Activated naive CD4-positive, alpha-beta T cell treated with anti-CD3 and anti-CD28 coated beads, Interleukin-2, amount 10 ng/mL, durations not matched to agents 5 hours and 36 hours (primary cell): ENCODE results near the gene KRT37. TPM values are rescaled to one million over a fixed set of nuclear protein-coding genes. Genes with fewer than 3 reads are reported as not detected.

ENCODE experiments used
- total RNA-seq, 2 experiments: library from RNA; stranded (reverse); gene quantifications; one replicate each; pipeline ENCODE4 v1.2.3, GENCODE V29; 2021

Gene KRT37
- total RNA-seq, result not detected

DNA sequence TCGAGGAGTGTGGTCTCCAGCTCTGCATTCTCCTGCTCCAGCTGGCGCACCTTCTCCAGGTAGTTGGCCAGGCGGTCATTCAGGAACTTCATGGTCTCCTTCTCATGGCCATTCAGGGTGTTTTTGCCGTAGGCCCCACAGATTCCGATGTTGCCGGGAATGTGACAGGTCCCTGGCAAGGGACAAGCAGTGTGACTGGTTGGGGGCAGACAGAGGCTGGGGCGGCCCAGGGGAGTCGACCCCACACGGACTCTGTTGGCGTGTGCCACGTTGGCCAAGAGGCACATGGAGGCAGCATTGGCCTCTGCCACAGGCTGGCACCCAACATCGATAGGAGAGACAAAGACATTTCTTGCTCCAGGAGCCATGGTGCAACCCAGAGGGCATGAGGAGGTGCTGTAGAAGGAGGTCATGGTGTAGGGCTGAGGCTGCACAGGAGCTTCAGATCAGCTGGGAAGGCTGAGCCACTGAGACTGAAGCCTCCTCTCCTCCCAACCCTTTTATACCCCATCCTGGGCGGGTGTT lies at the start of gene KRT37:
Gene KRT37 (minus strand): TSS at position 475 of the 525 bp plus-strand sequence. CDS start 62 bp downstream, at position 413.

DNA sequence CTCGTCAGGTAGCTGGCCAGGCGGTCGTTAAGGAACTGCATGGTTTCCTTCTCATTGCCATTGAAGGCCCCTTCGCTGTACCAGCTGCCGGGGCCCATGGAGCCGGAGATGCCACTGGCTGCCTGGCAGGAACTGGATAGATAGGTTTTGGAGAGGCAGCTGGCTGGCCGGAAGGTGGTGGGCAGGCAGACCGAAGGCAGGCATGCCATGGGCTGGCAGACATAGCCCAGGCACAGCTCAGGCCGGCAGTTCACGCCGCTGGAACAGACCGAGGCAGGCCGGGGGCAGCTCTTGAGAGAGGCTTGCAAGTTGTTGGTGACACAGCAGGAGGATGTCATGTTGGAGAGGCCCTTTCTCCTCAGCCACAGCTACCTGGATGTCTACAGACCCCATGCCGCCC lies 42.6 kb upstream of the KRT37 start, which contains the start of gene KRT32:
Gene KRT32 (minus strand): TSS at position 399 of the 400 bp plus-strand sequence. CDS start 61 bp downstream, at position 338.

GRCh38 chr17:41440531-41441033 lies 16.2 kb upstream of the KRT37 start, which contains the start of gene KRT38:
KRT38 (minus strand) TSS chr17:41440983; CDS start chr17:41440921, 62 bp downstream.

GRCh38 chr17:41396996-41397660 lies 27.3 kb downstream of the KRT37 start, which contains the start of gene KRT31:
KRT31 (minus strand) TSS chr17:41397608; CDS start chr17:41397539, 69 bp downstream.

GRCh38 chr17:41381943-41382342 lies 42.4 kb downstream of the KRT37 start, which contains the start of gene KRT34:
KRT34 (minus strand) TSS chr17:41382306; CDS start chr17:41382246, 60 bp downstream.

Other genes with a start within 250 kb of the KRT37 start
- gene KRTAP4-2, start 246.4 kb downstream of the KRT37 start, total RNA-seq, result not detected
- gene KRTAP4-1, start 239.7 kb downstream of the KRT37 start, total RNA-seq, result not detected
- not detected for gene KRTAP9-1, start 234.7 kb downstream of the KRT37 start, total RNA-seq
- gene KRTAP9-2, start 197.9 kb downstream of the KRT37 start, total RNA-seq, result not detected
- not detected for gene KRTAP9-3, start 192.1 kb downstream of the KRT37 start, total RNA-seq
- gene KRTAP9-8, start 186.6 kb downstream of the KRT37 start, total RNA-seq, result not detected
- not detected for gene KRTAP9-4, start 174.9 kb downstream of the KRT37 start, total RNA-seq
- not detected for gene KRTAP9-9, start 169.2 kb downstream of the KRT37 start, total RNA-seq
- gene KRTAP9-6, start 159.2 kb downstream of the KRT37 start, total RNA-seq, result not detected
- not detected for gene KRTAP9-7, start 148.9 kb downstream of the KRT37 start, total RNA-seq
- under 1 TPM in 1 of 2 experiments, not detected in 1; 0.20 TPM for gene KRTAP29-1, start 121.7 kb downstream of the KRT37 start, total RNA-seq
- under 1 TPM in 1 of 2 experiments, not detected in 1; 0.14 TPM for gene KRTAP16-1, start 115.3 kb downstream of the KRT37 start, total RNA-seq
- not detected for gene KRTAP17-1, start 108.9 kb downstream of the KRT37 start, total RNA-seq
- gene KRT33A, start 73.8 kb downstream of the KRT37 start, total RNA-seq, result not detected
- not detected for gene KRT33B, start 54.8 kb downstream of the KRT37 start, total RNA-seq
- gene KRT34, start 42.3 kb downstream of the KRT37 start, total RNA-seq, result not detected
- not detected for gene KRT31, start 27.0 kb downstream of the KRT37 start, total RNA-seq
- not detected for gene KRT38, start 16.4 kb upstream of the KRT37 start, total RNA-seq
- gene KRT32, start 42.8 kb upstream of the KRT37 start, total RNA-seq, result not detected
- gene KRT35, start 56.6 kb upstream of the KRT37 start, total RNA-seq, result not detected
- gene KRT36, start 65.3 kb upstream of the KRT37 start, total RNA-seq, result not detected
- gene KRT13, start 81.0 kb upstream of the KRT37 start, total RNA-seq, result not detected
- gene KRT15, start 94.3 kb upstream of the KRT37 start, total RNA-seq, result not detected
- not detected for gene KRT19, start 103.7 kb upstream of the KRT37 start, total RNA-seq
- gene KRT9, start 147.5 kb upstream of the KRT37 start, total RNA-seq, result not detected
- gene KRT14, start 162.3 kb upstream of the KRT37 start, total RNA-seq, result not detected
- not detected for gene KRT16, start 188.2 kb upstream of the KRT37 start, total RNA-seq
- gene KRT17, start 200.0 kb upstream of the KRT37 start, total RNA-seq, result not detected